ENCODE measurements around the gene CABP4.

CABP4 gene

GRCh38 chr11:67435727-67436458 is 19.3 kb upstream of the CABP4 start:
- DNase-seq (ENCODE audit: low read depth): no peak

GRCh38 chr11:67436459-67437081 is 18.6 kb upstream of the CABP4 start:
- no peak for DNase-seq (ENCODE audit: low read depth)

- DNase-seq (ENCODE audit: low read depth): no peak
Measured at GRCh38 chr11:67437082-67437808, 17.9 kb upstream of the CABP4 start, which contains the start of gene PTPRCAP. PTPRCAP (minus strand) TSS chr11:67437682; CDS start chr11:67437619, 63 bp downstream.

DNA sequence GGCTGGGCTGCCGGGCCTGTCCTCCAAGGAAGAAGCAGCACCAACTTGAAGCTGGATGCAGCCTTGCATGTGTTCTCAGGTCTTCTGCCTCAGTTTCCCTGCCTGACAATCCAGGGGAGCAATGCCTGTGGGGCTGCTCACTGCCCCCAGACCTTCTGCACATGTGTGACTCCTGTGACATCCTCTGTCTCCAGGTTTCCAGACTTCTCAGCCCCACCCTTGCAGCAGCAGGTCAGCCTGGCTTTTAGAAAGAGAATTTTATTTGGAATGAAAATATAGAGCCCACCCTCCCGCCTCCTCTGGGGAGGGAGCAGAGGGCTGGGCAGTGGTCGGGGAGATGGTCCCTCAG is 17.4 kb upstream of the CABP4 start:
- DNase-seq (ENCODE audit: low read depth): no peak

- no peak for DNase-seq (ENCODE audit: low read depth)
Measured at GRCh38 chr11:67438158-67438902, 16.8 kb upstream of the CABP4 start.

DNA sequence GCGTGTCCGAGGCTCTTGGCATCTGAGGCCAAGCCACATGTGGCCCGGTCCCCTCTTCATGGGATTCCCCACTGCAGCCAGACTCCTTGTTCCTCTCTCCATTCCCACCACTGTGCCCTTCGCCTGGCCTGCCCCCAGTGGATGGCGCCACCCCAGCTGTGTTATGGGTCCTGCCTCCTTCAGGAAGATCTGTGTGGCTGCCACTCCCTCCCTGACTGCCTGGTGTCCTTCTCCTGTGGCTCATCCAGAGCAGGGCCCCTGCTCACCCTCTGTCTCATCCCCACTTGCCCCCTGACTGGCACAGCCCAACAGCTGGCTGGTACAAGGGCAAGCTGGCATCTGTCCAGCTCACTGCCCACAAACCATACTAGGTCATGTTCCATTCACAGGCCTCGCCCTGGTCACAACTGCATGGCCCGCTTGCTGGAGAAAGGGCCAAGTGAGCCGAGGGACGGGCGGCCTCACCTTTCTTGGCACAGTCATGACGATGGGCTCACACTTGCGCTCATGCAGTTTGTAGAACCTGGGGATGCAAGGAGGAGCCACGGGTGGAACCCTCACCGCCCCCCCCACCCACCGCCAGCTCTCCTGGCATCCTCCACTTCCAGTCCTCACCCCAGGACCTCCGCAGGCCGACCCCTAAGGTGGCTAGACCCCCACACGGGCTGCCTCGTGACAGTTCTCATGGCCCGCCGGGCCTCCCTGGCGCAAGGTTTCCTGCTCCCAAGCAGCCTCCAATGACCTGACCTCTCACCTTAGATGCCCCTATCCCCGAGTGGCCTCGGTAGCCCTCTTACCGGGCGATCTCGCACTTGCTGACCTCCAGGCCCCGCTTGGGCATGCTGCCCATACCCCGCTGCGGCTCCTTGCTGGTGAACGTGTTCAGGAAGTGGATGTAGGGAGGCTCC is 15.6 kb upstream of the CABP4 start:
- DNase-seq (ENCODE audit: low read depth): no peak

GRCh38 chr11:67440229-67441097 is 14.7 kb upstream of the CABP4 start:
- no peak for DNase-seq (ENCODE audit: low read depth)

- DNase-seq (ENCODE audit: low read depth): no peak
Measured at GRCh38 chr11:67441098-67441563, 14.0 kb upstream of the CABP4 start.

- no peak for DNase-seq (ENCODE audit: low read depth)
Measured at GRCh38 chr11:67441731-67442351, 13.3 kb upstream of the CABP4 start.

- DNase-seq (ENCODE audit: low read depth): no peak
Measured at GRCh38 chr11:67442504-67443404, 12.4 kb upstream of the CABP4 start.

GRCh38 chr11:67445515-67445914 is 9.6 kb upstream of the CABP4 start:
- DNase-seq (ENCODE audit: low read depth): no peak

- DNase-seq (ENCODE audit: low read depth): no peak
Measured at GRCh38 chr11:67448220-67448609, 6.9 kb upstream of the CABP4 start.

DNA sequence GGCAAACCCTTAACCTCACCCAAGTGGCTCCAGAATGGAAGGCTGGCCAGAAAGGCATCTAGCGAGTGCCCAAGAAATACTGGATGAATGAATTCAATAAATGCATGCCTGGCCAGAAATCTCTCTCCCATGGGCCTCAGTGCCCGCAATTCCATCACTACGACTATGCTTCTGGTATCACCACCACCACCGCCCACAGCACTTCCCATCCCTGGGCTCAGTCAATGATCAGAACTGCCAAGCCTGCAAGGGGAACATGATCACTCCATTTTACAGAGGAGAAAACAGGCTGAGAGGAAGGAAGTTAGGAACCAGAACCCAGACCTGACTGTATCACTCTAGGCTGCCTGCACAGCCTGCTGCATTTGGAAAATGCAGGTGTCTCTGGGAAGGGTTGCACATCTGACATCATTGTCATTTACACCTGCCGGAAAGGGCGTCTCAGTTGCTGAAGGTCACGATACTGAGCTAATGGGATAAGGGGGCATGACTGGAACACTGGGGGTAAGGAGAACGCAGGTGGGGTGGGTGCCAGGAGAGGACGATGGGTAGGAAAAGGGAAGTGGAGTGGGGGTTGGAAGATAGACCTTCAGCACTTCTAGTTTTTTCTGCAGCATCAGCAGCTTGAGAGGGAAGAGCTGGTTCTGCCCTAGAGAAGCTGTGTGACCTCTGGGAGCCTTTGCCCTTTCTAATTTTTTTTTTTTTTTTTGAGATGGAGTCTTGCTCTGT is 5.9 kb upstream of the CABP4 start:
- DNase-seq (ENCODE audit: low read depth): no peak

DNA sequence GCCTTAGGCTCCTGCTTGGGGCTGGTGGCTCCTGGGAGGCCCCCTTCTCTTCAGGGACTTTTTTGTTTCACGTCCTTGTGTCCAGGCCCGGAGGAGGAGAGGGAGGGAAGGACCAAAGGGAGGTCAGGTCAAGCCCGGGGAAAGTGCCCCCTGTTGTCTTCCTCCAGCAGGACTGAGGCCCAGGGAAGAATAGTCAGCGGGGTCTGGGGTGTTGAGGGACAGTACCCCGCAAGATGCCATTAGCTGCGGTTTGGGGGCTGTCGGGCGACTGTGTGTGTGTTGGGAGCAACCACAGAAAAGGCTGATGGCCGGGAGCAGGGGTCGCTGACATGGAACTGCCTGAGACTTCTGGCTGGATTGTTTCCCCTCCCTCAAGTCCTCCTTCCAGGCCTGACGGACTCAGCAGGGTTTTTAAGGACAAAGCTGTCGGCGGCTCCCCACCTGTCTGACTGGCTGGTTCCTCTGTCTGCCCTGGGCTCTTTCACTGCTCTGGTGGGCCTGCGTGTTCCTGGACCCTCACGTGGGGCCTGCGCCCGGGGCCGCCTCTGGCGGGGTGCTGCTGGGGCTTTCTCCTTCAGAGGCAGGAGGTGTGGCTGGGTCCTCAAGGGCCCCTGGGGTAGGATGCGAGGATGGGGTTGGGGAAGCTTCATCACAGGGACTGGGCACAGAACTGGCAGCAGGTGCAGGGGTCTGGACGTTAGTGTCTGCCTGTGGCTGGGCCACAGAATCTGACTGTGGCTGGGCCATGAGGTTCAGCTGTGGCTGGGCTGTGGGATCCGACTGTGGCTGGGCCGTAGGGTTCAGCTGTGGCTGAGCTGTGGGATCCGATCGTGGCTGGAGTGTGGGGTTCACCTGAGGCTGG is 4.1 kb upstream of the CABP4 start:
- DNase-seq (ENCODE audit: low read depth): no peak

GRCh38 chr11:67451658-67451976 is 3.5 kb upstream of the CABP4 start:
- DNase-seq (ENCODE audit: low read depth): no peak

- DNase-seq (ENCODE audit: low read depth): no peak
Measured at GRCh38 chr11:67452141-67452952, 2.8 kb upstream of the CABP4 start, which contains the start of gene GPR152. GPR152 (minus strand) TSS chr11:67452729; CDS start chr11:67452724, 5 bp downstream.
